HG03139 (cell line): ENCODE measurements around the gene PPP6R2.
A peak's percentile ranks its signal among the peaks of the same experiment; 100 is the strongest.

ENCODE experiments used
- ATAC-seq: cut with Tn5 transposase; IDR thresholded peaks from one replicate; pipeline ENCODE4 v1.9.1; 2021; ENCODE audit not compliant: unreplicated experiment

PPP6R2 gene

DNA sequence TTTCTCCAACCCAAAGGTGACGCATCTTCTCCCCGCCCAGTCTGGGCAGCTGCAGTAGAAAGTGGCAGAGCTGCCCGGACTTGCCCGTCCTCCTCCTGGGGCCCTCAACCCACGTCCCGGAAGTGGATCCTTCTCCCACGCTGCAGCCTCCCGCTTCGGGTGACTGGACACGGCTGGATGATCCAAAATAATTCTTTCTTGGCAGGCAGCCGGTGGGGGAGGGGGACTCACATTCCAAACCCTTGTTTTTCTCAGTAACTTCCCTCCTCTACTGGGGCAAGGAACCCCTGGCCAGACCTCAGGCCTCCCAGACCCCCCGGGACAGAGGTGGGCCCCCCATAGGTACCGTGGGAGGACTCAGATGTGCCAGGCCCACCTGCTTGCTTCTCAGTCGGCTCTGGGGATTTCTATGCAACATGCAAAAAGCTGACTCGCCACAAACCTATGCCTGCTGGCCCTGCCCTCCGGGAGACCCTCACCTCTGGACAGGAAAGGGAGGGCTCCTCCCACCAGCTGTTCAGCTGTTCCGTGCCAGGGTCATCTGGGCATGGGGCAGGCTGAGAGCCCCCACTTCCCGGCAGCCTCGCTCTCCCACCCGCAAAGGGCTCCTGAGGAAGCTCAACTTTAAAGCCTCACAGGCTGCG lies 37.1 kb upstream of the PPP6R2 start:
- no peak for ATAC-seq

DNA sequence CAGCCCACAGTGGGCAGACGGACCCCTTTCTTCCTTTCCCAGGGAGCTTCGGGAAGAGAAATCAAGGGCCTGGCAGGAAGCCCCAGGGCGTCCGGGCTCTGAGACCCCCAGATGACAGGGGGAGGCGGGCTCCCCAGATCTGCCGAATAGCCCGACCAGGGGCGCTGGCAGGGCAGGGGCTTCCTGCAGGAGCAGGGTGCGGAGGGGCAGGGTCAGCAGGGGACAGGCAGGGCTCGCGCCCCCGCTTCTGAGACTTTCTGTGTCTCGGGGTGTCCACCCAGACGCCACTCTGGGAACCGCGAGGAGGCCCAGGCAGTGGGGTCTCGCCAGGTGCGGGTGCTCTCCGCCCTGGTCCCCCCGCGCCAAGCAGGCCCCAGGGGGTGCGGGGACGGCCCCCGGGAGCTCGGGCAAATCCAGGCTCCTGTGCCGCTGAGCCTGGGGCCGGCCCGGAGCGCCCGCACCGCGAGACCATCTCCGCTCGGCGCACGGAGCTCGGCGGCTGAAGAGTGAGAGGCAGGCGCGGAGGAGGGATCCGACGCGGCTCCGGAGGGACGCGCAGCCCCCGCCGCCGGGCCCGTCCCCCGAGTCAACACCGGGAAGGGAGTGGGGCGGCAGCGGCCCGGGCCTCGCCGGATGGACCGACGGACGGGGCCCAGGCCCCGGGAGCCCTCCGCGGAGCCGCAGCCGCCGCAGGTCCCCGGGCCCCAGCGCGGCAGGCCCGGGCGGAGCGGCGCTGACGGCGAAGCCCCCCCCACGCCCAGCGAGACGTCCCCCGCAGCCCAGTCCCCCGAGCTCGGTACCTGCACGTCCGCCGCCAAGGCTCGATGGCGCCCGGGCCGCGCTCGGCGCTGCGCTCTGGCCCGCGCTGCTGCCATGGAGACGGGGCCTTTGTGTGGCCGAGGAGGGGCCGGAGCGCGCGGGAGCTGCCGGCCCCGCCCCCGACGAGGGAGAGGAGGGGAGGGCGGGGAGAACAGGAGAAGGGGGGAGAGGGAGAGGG lies 36.1 kb upstream of the PPP6R2 start, which contains the start of gene PLXNB2:
Gene PLXNB2, minus strand, starts transcription at position 894 of the 997 bp plus-strand sequence. CDS start 17,062 bp downstream, outside the sequence.
- ATAC-seq = no peak

DNA sequence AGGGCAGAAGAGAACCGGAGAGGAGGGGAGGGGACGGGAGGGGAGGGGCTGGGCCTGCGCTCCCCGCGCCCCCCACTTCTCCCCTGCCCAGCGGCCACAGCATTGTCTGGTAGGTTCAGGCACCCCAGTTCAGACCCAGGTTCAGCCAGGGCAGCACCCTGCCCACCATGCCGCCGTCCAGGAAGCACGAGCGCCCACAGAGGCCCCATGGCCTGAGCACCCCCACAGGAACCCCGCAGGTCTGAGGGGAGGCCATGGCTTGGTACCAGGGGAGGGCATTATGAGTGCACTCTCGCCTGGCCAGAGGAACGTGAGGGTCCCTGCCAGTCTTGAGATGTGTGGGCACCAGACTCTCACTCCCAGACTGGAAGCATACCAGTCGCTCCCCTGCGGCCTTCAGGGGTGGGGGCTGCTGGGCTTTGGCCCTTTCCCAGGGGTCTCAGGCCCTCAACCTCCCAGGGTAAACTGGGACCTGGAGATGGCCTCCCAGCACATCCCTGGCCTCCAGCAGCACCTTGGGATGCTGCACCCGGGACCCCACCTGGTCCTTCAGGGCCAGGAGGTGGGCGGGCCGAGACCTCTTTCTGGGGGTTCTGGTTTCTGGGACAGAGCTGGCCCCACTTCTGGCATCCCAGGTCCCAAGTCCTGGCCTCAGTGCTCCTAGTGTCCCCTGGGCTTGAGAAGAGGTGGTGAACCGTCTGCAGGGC lies 35.1 kb upstream of the PPP6R2 start:
- no peak for ATAC-seq

DNA sequence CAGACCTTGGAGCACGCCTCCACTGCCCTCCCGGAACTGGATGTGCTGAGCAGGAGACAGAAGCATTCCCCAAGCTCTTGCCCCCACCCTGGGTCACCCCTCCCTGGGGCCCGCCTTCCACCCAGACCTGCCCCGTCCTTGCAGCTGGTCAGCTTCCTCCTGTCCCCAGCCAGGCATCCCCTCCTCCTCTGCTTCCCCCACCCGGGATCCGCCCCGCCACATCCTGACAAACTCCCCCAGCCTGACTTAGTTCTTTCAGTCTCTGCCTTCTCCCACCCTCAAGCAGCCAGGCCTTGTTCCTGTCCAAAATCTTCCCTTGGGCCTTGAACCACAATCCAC lies 34.6 kb upstream of the PPP6R2 start:
- no peak for ATAC-seq

DNA sequence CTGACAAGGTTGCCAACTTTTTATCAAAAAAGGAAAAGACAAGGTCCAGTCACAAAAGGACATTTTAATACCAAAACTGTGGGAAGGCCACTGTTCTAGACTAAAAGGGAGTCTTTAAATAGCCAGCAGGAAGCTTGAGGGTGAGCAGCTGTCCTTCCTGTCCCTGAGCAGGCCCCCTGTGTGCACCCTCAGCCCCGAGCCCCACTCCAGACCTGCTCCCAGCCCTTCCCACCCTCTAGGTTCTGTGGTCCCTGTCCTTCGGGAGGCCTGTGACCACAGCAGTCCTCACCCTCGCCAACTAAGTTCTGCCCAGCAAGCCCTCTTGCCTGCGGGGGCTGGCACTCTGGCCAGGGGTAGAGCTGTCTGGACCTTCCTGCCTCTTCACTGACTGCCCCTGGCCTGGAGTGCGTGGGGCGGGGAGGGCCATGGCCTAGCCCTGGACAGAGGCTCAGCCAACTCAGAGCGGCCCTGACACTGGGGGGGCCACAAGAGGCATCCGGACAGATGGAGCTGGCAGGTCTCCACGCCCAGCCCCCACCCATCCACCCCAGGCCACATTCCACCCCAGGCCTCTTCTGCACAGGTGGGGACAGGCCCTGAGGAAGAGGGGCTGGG lies 34.0 kb upstream of the PPP6R2 start:
- no peak for ATAC-seq

DNA sequence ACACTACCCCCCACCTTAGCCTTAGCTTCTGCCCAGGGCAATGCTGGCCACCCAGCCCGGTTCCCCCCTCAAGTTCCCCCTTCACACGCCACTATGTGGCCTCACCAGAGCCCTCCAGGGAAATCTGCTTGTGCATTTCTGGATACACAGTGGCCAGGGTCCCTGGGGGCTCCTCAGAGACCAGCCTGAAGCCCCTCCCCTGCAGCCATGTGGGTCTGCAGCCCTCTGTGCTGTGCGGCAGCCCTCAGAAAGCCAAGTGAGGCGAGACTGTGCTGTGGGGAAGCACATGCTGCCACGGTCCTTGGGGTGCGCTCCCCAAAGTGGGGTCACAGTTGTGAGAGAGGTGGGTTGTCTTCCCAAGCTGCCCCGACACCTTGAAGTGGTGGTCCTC lies 33.5 kb upstream of the PPP6R2 start:
- ATAC-seq = no peak

DNA sequence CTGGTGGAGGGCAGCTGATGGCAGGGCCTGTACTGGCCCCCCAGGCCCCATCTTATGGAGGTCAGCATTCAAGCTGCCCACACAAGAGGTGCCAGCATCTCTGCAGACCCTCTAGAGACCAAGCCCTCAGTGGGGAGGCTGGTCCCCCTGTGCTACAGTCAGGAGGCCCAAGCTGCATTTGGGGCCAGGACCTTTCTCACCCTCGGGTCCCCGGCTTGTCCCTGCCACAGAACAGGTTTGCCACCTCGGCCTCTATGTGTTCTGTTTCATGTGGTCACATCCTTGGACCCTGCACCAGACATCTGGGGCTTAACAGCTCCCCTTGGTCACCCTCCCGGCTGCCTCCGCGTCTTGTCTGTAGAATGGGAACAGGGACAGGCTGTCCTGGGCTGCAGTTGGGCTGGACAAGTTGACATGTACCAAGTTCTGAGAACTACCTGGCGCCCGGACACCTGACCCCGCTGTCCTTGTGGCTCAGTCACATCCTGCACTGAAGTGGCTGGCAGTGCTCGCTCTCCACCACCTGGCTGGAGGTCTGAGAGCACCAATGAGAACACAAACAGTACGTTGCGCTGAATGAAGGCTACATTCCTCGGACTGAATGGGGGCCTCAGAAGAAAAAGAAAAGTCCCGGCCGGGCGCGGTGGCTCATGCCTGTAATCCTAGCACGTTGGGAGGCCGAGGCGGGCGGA lies 33.0 kb upstream of the PPP6R2 start:
- ATAC-seq = no peak

DNA sequence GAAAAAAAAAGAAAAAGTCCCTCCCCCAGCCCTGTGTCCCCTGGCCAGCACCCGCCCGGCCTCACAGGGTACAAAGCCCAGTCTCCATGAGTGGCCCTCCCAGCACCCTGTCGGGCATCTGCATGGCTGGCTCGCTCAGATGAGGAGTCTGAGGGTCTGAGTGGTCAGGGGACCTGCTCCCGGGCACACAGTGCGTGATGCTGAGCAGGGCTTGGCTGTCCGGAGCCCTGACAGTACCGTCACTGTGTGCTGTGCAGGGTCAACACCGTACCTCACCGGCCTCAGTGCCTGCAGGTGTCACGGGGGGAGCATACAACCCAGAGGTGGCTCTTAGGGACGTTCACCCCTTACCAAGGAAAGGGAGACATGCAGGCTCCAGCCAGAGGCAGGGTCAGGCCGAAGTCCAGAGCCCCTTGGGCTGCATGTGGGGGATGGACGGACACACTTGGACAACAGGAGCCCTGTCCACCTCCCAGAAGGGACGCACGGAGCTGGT lies 32.1 kb upstream of the PPP6R2 start:
- ATAC-seq = no peak

DNA sequence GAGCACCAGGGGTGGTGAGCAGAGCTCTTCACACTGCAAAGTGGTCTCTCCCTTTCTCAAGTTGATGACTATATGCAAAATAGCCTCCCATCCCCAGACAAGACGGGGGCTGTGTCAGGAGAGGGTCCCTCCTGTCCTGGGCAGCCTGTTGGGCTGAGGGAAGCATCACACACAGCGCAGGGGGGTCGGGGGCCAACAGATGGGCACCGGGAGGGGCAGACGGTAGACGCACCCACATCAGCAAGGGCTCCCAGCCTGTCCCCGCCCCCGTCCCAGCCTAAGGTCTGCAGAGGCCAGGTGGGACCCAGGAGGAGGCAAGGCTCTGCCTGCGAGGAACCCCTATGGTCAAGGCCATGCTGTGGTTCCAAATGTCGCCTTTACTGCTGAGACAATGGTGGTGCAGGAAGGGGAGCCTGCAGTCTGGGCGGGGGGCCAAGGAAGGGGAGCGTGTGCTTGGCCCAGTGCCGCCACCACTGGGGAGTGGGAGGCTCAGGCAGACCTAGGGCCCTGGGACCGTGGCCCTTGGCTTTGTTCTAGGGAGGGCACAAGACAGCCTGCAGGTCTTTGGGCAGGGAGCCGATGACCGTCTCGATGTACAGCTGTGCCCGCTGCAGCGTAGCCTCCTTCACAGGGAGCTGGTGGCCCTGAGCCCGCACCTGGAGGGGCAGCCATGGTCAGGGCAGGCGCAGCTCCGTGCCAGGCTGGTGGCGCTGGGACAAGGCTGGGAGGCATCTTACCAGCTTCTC lies 31.3 kb upstream of the PPP6R2 start:
- no peak for ATAC-seq

DNA sequence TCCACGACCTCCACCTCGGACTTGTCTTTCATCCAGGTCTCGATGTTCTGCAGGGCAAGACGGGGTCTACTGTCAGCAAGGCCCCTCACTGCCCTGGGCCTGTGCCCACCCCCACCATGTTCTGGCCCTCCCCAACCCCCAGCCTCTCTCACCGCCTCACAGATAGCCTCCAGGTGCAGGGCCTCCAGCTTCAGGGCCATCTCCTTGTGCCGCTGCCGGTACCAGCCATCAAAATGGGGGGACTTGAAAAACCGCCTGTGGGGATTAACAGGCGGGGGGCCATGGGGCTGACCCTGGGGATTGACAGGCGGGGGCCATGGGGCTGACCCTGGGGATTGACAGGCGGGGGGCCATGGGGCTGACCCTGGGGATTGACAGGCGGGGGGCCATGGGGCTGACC lies 30.8 kb upstream of the PPP6R2 start:
- ATAC-seq = no peak

DNA sequence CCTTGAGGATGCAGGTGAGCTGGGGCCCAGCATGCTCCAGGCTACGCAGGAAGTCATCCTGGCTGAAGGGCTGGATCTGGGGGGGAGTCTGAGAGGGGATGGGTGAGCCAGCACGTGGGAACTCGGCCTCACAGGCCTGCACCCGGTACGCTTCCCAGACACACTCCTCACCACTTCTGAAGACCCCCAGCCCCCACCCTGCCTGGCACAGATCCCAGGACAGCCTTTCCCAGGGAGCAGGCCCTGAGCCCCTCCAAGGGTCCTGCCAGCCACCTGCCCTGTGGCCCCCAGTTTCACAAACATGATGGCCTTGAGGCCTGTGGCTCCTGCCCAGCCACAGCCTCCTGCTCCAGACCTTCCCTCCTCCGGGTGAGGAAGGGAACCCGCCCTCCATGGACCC lies 30.1 kb upstream of the PPP6R2 start:
- ATAC-seq = no peak

DNA sequence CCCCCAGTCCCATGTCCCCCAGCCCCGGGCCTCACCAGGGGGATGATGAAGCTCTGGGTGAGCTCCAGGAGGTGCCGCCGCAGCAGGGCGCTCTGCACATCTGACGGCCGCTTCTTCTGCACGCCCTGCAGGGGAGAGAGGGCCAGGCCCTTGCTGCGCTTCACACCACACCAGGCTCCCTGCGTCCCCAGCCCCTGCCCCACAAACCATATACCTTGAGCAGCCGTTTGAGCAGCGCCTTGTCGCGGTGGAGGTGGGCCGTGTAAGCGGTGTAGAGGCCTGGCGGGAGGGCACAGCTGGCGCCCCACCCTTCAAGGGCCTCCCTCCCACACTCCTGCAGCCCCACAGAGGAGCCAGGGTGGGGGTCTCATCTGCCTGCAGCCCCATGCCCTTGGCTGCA lies 29.5 kb upstream of the PPP6R2 start:
- ATAC-seq = no peak

DNA sequence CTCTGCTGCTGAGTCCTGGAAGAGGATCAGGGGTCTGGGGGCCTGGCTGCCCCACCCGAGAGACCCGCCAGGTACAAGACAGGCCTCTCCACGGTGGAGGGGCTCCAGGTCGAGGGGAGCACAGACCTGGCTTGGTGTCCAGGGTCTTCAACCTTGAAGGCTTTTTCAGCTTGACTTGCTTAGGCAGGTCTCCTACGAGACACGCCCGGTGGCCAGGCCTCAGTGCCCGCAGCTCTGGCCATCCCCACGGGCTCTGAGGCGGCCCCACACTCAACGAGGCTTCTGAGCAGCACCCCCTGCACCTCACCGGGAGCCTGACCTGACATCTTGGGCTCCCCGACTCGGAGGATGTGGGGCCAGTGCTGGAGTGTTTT lies 29.1 kb upstream of the PPP6R2 start:
- no peak for ATAC-seq

DNA sequence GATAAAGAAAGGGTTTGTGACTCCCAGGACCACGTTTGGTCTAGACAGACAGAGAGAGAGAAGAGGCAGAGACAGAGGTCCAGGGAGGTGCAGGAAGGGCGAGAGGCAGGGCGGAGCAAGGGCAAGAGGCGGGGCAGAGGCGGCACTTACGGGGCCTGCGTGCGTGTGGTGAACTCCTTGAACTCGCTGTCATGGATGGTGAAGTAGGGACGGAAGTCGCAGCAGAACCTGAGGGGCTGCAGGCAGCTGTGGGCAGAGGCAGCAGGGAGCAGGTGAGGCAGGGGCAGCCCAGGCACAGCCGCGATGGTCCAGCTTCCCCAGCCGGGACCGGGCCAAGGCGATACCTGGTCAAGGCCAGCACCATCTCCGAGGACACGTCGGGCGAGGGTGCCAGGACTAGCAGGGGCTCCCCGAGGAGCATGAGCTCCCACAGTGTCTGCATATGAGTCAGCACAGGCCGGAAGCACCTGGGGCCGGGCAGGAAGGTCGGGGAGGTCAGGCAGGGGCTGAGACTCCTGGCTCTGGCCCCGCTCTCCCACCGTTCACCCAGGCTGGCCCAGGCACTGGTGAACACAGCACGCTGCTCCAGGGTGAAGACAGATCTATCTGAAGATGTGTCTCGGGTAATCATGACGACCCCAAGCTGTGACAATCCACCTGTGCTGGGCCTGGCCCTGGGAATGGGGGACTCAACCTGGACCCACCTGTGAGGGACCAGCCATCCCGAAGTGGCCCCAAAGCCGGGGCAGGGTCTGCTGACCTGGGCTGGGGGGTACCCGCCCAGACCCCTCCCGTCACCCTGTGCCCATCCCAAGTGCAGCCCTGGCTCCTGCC lies 28.5 kb upstream of the PPP6R2 start:
- ATAC-seq = peak; percentile 66

DNA sequence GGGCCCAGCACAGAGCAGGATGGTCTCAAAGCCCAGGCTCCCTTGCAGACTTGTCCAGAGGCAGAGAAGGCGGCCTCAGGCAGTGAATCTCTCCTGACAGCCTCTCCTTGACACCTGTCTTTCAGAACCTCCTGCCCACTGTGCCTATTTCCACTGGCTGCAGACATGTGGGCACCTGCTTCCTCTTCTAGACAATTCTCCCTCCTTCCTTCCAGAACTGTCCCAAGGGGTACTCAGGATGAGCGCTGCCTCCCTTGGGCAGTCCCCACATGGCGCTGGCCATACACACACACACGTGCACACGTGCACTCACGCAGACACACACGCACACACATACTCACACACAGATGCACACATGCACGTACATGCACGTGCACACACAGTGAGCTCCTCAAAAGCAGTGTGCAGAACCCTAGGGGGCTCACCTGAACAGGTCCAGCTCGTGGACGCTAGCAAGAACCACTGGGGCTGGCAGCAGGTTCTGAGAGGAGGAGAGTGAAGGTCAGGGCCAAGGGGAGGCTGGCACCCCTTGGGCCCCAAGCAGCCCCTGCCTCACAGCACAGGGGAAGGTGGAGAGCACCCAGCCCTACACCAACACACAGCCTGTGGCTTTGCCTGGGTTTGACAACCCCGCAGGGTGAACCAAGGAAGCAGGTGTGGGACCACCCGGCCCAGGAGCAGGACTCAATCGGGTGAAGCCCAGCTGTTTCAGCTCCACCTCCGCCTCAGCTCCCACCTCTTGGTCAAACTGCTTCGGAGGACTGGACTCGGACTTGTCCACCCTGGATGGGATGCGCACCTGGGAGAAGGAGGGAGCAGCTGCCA lies 27.6 kb upstream of the PPP6R2 start:
- no peak for ATAC-seq

DNA sequence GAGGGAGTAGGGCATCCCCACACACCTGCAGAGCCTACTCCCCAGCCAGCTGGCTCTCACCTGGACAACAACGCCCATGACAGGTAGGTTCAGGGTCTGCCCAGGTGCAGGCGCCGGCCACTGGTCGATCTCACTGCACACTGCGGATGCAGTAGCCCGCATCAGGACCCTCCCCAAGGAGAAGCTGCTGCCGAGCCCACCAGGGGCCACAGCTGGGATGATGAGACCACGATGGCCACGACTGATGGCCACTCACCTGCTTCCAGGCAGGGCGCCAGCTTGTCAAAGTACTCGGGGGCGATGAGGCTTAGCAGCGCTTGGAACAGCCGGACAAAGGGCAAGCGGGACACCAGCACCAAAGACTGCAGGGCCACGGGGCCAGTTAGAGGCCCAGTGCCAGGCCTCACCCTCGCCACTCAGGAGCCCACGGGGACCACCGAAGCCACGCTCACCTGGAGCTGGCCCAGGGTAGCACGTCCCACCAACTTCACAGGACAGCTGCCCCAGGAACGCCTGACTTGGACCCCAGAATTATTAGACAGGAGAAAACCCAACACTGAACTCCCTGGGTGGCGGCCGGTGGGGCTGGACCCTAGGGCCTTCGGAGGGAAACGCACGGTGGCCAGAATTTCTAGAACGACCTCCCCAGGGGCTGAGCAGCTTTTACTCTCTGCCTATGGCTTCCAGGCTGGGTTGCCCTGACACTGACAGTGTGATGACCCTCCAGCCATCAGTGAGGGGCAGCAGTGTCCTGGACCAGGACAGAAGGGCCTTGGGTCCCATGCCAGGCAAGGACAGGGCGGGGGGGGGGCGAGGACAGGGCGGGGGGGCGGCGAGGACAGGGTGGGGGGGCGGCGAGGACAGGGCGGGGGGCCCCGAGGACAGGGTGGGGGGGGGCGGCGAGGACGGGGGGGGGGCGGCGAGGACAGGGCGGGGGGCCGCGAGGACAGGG lies 26.7 kb upstream of the PPP6R2 start:
- no peak for ATAC-seq

DNA sequence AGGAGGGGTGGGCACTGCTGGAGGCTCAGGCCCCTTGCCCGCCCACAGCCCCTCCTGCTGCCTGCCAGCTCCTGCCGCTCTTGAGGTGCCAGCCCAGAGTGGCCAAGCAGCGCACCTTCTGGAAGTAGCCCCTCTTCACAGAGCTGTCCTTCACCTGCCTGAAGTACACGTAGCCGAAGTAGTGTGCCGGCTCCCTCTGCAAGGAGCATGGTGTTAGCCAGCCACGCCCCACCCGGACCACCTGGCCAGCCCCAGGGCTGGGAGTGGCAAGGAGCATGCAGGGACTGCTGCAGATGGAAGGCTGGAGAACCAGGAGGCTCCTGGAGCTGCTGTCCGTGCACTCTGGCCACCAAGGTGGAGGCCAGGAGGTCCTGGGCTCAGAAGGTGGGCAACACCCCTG lies 25.9 kb upstream of the PPP6R2 start:
- ATAC-seq = no peak
